H9 (cell line): ENCODE data around the gene CCAR1. TPM values are rescaled to one million over a fixed set of nuclear protein-coding genes. Genes with fewer than 3 reads are reported as not detected.

Experiments
- microRNA-seq: library from miRNA; unstranded; fragments of <30 nt; microRNA quantifications from one replicate; pipeline ENCODE4, GENCODE V29; 2020; ENCODE audit warnings: borderline microRNAs expressed
- total RNA-seq: library from RNA; stranded (reverse); gene quantifications from 2 replicates; pipeline ENCODE4 v1.2.1, GENCODE V29; 2021

The CCAR1 gene
- total RNA-seq, 1 experiment from 2014 or later: 118 TPM

Small RNAs within 50 kb of the gene (microRNA-seq; reads per million reads assigned to microRNA genes)
- not detected for gene MIR1254-1

Other genes starting within 250 kb of the CCAR1 start
- 43.4 and 46.9 TPM in 2 replicates for gene DNA2, start 249.3 kb upstream of the CCAR1 start, total RNA-seq
- 11.4 and 12.7 TPM in 2 replicates for gene SLC25A16, start 193.7 kb upstream of the CCAR1 start, total RNA-seq
- 52.1 and 53.4 TPM in 2 replicates for gene TET1, start 160.9 kb upstream of the CCAR1 start, total RNA-seq
- 5.8 and 5.9 TPM in 2 replicates for gene STOX1, start 106.3 kb downstream of the CCAR1 start, total RNA-seq
- gene DDX50, start 180.1 kb downstream of the CCAR1 start, total RNA-seq: 50.2 and 50.7 TPM in 2 replicates
- 180 TPM in 2 replicates for gene DDX21, start 234.9 kb downstream of the CCAR1 start, total RNA-seq